Thymus (tissue), 11 donors: ENCODE data around the gene KIF18A. TPM values are rescaled to one million over a fixed set of nuclear protein-coding genes. Genes with fewer than 3 reads are reported as not detected.

Experiments
- DNase-seq, 9 donors: peaks; one replicate each; pipeline ENCODE4 v3.0.0-alpha.2; 2013; ENCODE audit warnings: low spot score in 9 of 9, low read depth in 6 of 9, missing footprints in 1 of 9
- H3K27ac ChIP-seq, 2 donors: one replicate each; pipeline ENCODE4 v1.5.1; 2013; ENCODE audit warnings: control low read depth in 1 of 2, low read depth in 1 of 2, low read length in 1 of 2, mild to moderate bottlenecking in 1 of 2, moderate library complexity in 1 of 2
- H3K27me3 ChIP-seq, 2 donors: one replicate each; pipeline ENCODE4 v1.5.1; 2013; ENCODE audit warnings: low read length in 1 of 2; ENCODE audit not compliant: control insufficient read depth in 2 of 2, insufficient read depth in 1 of 2
- H3K36me3 ChIP-seq, 2 donors: one replicate each; pipeline ENCODE4 v1.5.1; 2013; ENCODE audit warnings: low read length in 1 of 2, mild to moderate bottlenecking in 1 of 2, moderate library complexity in 1 of 2; ENCODE audit not compliant: control insufficient read depth in 2 of 2, insufficient read depth in 2 of 2
- H3K4me1 ChIP-seq, 2 donors: one replicate each; pipeline ENCODE4 v1.5.1; 2013; ENCODE audit warnings: low read length in 2 of 2; ENCODE audit not compliant: control insufficient read depth in 2 of 2, insufficient read depth in 2 of 2
- H3K4me3 ChIP-seq, 2 donors: one replicate each; pipeline ENCODE4 v1.5.1; 2013; ENCODE audit warnings: low read length in 2 of 2, control low read depth in 1 of 2, mild to moderate bottlenecking in 1 of 2
- H3K9me3 ChIP-seq, 2 donors: one replicate each; pipeline ENCODE4 v1.5.1; 2013; ENCODE audit warnings: low read length in 1 of 2, mild to moderate bottlenecking in 1 of 2; ENCODE audit not compliant: control insufficient read depth in 2 of 2, insufficient read depth in 1 of 2
- WGBS: extraction: QIAGEN DNeasy Blood & Tissue Kit; methylation state at CpG from one replicate; pipeline ENCODE4 v1.1.7; 2013; 5-methylcytosine and 5-hydroxymethylcytosine counted together
- polyA plus RNA-seq: library from polyadenylated mRNA; stranded (reverse); fragments of 200-250 nt; gene quantifications from one replicate; pipeline ENCODE4 v1.2.3, GENCODE V29; 2013
- total RNA-seq: library from RNA; stranded (reverse); fragments of 120-200 nt; gene quantifications from one replicate; pipeline ENCODE4 v1.2.4, GENCODE V29; 2013
- donor health status: healthy.

The KIF18A gene
- total and polyA plus RNA-seq, 2 donors, result 2.3 to 14.0 TPM

DNA sequence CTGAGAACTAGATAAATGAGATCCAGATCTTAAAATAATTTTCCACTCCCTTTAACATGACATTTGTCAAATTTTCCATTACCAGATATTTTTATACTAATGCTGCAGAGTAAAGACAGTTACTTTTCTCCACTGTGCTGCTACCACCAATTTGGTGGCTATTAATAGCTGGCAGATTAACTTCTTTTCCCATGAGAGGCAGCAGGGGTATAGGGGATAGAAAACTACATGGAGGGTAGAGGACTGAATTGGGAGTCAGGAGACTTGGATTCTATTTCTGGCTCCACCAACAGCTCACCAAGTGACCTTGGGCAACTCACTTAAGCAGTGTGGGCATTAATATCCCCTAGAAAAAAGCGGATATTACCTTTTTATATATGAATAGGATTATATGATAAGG, 69.2 kb downstream of the KIF18A start:
- Histone ChIP-seq H3K27ac (no peak overlapping the region), H3K9me3 (no peaks in the 10 kb centered on the region), H3K27me3 (no peaks in the 10 kb centered on the region), H3K4me3 (no peak overlapping the region), H3K4me1 (no peaks in the 10 kb centered on the region), H3K36me3 (peaks cover 0 to 4% of the 10 kb centered on the region in 2 donors)
- no peak for DNase-seq
- 100% methylated on average over 1 of the region's 1 CpG for WGBS

DNA sequence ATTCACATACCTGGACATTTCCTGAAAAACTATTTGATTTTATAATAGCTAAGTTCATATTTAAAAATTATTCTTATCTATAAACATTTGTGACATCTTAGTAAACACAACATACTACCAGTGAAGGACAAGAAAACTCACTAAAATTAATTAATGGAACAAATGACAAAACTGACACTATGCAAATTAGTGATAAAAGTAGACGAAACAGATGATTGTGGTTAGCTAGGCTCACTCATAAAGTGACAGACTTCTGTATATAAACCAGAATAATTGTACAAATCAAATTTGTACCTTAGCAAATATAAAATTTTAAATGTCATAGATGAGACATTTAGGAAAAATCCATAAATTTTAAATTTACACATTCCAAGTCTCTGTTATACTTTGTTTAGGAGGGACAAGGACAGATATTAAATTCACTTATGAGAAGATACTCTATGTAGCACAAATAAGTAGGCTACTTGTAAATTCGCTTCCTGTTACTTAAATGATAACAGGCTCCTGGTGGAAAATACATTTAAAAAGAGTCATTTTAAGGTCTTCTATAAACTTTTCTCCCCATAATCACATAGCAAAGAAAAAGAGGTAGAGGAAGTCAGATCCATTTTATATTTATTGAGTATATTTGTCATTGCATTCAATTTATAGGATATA, 81.2 kb downstream of the KIF18A start:
- no peaks in the 10 kb centered on the region for H3K27me3 ChIP-seq
- DNase-seq, result no peak
- peaks cover 0 to 3% of the 10 kb centered on the region in 2 donors for H3K36me3 ChIP-seq
- H3K9me3 ChIP-seq, result no peaks in the 10 kb centered on the region
- no peaks in the 10 kb centered on the region for H3K4me1 ChIP-seq
- H3K4me3 ChIP-seq, result no peak overlapping the region
- WGBS, result 98% methylated on average over 2 of the region's 2 CpGs
- H3K27ac ChIP-seq, result no peak overlapping the region

- DNase-seq, result no peak
- H3K4me3 ChIP-seq, result no peak overlapping the region
- H3K9me3 ChIP-seq, result no peaks in the 10 kb centered on the region
- H3K27ac ChIP-seq, result no peak overlapping the region
- no peaks in the 10 kb centered on the region for H3K27me3 ChIP-seq
- 97% methylated on average over 2 of the region's 2 CpGs for WGBS
- no peaks in the 10 kb centered on the region for H3K36me3 ChIP-seq
- H3K4me1 ChIP-seq, result no peaks in the 10 kb centered on the region
Measured at GRCh38 chr11:28017816-28018215, 90.1 kb downstream of the KIF18A start.

DNA sequence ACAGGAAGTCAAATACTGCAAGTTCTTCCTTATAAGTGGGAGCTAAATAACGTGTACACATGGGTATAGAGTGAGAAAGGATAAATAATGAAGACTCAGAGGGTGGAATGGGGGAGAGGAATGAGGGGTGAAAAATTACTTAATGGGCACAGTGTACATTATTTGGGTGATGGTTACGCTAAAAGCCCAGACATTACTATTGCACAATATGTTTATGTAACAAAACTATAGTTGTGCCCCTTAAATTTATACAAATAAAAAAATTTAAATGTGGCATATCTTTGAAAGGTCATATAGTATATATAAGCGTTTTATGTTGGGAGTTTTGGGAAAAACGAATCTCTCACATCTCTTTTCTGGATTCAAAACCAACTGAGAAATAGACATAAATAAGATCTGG, 96.1 kb downstream of the KIF18A start:
- no peak for DNase-seq
- H3K4me1 ChIP-seq, result no peaks in the 10 kb centered on the region
- no peaks in the 10 kb centered on the region for H3K27me3 ChIP-seq
- H3K4me3 ChIP-seq, result no peak overlapping the region
- 92% methylated on average over 4 of the region's 4 CpGs for WGBS
- H3K27ac ChIP-seq, result no peak overlapping the region
- no peaks in the 10 kb centered on the region for H3K36me3 ChIP-seq
- no peaks in the 10 kb centered on the region for H3K9me3 ChIP-seq

- no peaks in the 10 kb centered on the region for H3K9me3 ChIP-seq
- no peaks in the 10 kb centered on the region for H3K27me3 ChIP-seq
- 99% methylated on average over 1 of the region's 1 CpG for WGBS
- H3K27ac ChIP-seq, result no peak overlapping the region
- no peak overlapping the region for H3K4me3 ChIP-seq
- H3K4me1 ChIP-seq, result no peaks in the 10 kb centered on the region
- no peak for DNase-seq
- no peaks in the 10 kb centered on the region for H3K36me3 ChIP-seq
Measured at GRCh38 chr11:28009996-28010395, 98.0 kb downstream of the KIF18A start.

DNA sequence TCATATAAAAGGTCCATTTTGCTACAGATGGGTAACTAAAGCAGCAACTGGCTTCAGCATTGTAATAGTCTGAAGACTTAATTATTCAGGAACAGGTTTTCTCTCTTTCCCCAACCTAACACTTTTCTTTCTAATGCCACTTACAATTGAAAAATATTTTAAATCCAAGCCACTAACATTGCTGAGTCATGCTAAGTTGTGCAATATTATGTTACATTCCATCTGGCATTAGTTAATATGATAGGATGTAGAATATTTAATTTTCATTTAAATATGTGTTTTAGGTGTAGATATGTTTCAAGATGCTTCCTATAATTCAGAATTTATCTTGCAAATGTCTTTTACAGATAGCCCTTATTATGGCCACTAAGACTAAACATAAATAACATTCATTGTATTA, 98.6 kb downstream of the KIF18A start:
- Histone ChIP-seq H3K4me3 (no peak overlapping the region), H3K27me3 (no peaks in the 10 kb centered on the region), H3K36me3 (no peaks in the 10 kb centered on the region), H3K4me1 (no peaks in the 10 kb centered on the region), H3K9me3 (no peaks in the 10 kb centered on the region), H3K27ac (no peak overlapping the region)
- DNase-seq, result no peak

GRCh38 chr11:28003615-28004014, 104.3 kb downstream of the KIF18A start:
- Histone ChIP-seq H3K4me1 (no peaks in the 10 kb centered on the region), H3K36me3 (peaks cover 0 to 6% of the 10 kb centered on the region in 2 donors), H3K27ac (no peak overlapping the region), H3K27me3 (no peaks in the 10 kb centered on the region), H3K4me3 (no peak overlapping the region), H3K9me3 (peaks cover 5 to 8% of the 10 kb centered on the region in 2 donors)
- no peak for DNase-seq

DNA sequence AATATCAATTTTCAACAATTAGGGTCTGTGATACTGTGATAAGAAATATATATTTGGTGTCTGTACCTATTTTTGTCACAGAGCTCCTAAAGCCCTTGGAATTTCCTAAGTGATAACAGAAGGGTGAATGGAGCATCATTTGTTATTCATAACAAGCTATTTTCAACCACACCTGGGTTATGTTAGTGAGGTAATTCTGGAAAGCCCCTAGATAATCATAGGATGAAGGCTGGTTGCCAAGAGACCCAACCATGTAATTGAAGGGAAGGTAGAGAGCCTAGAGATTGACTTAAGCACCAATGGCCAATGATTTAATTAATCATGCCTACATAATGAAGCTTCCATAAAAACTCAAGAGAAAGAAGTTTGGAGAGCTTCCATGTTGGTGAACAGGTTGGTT, 109.4 kb downstream of the KIF18A start:
- Histone ChIP-seq H3K4me3 (no peak overlapping the region), H3K36me3 (peaks cover 0 to 6% of the 10 kb centered on the region in 2 donors), H3K9me3 (peaks cover 5 to 8% of the 10 kb centered on the region in 2 donors), H3K27ac (no peak overlapping the region), H3K27me3 (no peaks in the 10 kb centered on the region), H3K4me1 (no peaks in the 10 kb centered on the region)
- DNase-seq, result no peak

DNA sequence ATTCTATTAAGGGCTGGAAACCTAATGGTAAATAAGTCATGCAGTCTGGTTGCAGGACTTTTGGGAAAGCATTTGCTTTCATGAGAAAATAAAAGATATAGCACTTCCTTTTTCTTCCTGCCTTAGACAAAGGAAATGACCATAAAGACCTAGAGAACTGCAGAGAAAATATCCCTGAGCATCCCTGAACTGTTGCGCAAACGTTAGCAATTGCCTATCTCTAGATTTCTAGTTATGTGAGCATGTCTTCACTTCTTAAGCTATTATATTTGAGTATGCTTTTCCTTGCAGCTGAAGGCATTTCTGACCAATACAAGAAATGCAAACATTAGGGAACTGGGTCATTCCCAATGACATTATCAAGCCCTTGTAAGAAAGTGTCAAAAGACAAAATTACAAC, 110.6 kb downstream of the KIF18A start:
- H3K4me1 ChIP-seq, result no peaks in the 10 kb centered on the region
- H3K4me3 ChIP-seq, result no peak overlapping the region
- H3K36me3 ChIP-seq, result peaks cover 0 to 5% of the 10 kb centered on the region in 2 donors
- no peak for DNase-seq
- 97% methylated on average over 2 of the region's 2 CpGs for WGBS
- H3K9me3 ChIP-seq, result peaks cover 4 to 5% of the 10 kb centered on the region in 2 donors
- H3K27ac ChIP-seq, result no peak overlapping the region
- H3K27me3 ChIP-seq, result no peaks in the 10 kb centered on the region

- no peak for DNase-seq
- H3K4me3 ChIP-seq, result no peak overlapping the region
- no peak overlapping the region for H3K27ac ChIP-seq
- WGBS, result 96% methylated on average over 2 of the region's 2 CpGs
- no peaks in the 10 kb centered on the region for H3K36me3 ChIP-seq
- H3K27me3 ChIP-seq, result no peaks in the 10 kb centered on the region
- H3K4me1 ChIP-seq, result no peaks in the 10 kb centered on the region
- H3K9me3 ChIP-seq, result no peaks in the 10 kb centered on the region
Measured at GRCh38 chr11:27996066-27996465, 111.9 kb downstream of the KIF18A start.
